CD4-positive, alpha-beta T cell treated with Interleukin-12 subunit alpha and Interleukin-12 subunit beta, for 1 hour (primary cell): ENCODE results near the gene LCLAT1.
"Not testable (repeated sequence)": the region's sequence is repeated elsewhere in the genome, so short reads cannot be mapped to it uniquely, and the experiment has no call there.

Experiments
- DNase-seq: peaks from one replicate; pipeline ENCODE4 v3.0.0-alpha.2; 2020

LCLAT1 gene

GRCh38 chr2:30612371-30612770, 165.3 kb downstream of the LCLAT1 start:
- DNase-seq, result no peak

GRCh38 chr2:30613001-30613400, 166.0 kb downstream of the LCLAT1 start:
- DNase-seq, result no peak

- not testable (repeated sequence) for DNase-seq
Observed at GRCh38 chr2:30614227-30614626, 167.2 kb downstream of the LCLAT1 start.

- DNase-seq, result no peak
Observed at GRCh38 chr2:30615926-30616325, 168.9 kb downstream of the LCLAT1 start.

GRCh38 chr2:30620102-30620501, 173.1 kb downstream of the LCLAT1 start:
- DNase-seq, result no peak

GRCh38 chr2:30621836-30622235, 174.8 kb downstream of the LCLAT1 start:
- DNase-seq, result no peak

- no peak for DNase-seq
Observed at GRCh38 chr2:30622452-30622851, 175.4 kb downstream of the LCLAT1 start.

GRCh38 chr2:30625276-30625675, 178.2 kb downstream of the LCLAT1 start:
- no peak for DNase-seq

- DNase-seq, result no peak
Observed at GRCh38 chr2:30625701-30626100, 178.7 kb downstream of the LCLAT1 start.

GRCh38 chr2:30626397-30626796, 179.4 kb downstream of the LCLAT1 start:
- DNase-seq, result no peak

- DNase-seq, result no peak
Observed at GRCh38 chr2:30627151-30627550, 180.1 kb downstream of the LCLAT1 start.

GRCh38 chr2:30628341-30628740, 181.3 kb downstream of the LCLAT1 start:
- DNase-seq, result no peak

GRCh38 chr2:30629866-30630265, 182.8 kb downstream of the LCLAT1 start:
- DNase-seq, result no peak

GRCh38 chr2:30631051-30631671, 184.1 kb downstream of the LCLAT1 start:
- DNase-seq, result peak; percentile 12

GRCh38 chr2:30633039-30633438, 186.0 kb downstream of the LCLAT1 start:
- DNase-seq, result no peak

- DNase-seq, result no peak
Observed at GRCh38 chr2:30636311-30636710, 189.3 kb downstream of the LCLAT1 start.

GRCh38 chr2:30639836-30640235, 192.8 kb downstream of the LCLAT1 start:
- no peak for DNase-seq

GRCh38 chr2:30641765-30642345, 194.8 kb downstream of the LCLAT1 start:
- no peak for DNase-seq

- DNase-seq, result not testable (repeated sequence)
Observed at GRCh38 chr2:30643013-30643412, 196.0 kb downstream of the LCLAT1 start.

GRCh38 chr2:30643674-30644073, 196.6 kb downstream of the LCLAT1 start:
- no peak for DNase-seq

- DNase-seq, result no peak
Observed at GRCh38 chr2:30645081-30645744, 198.2 kb downstream of the LCLAT1 start.

- no peak for DNase-seq
Observed at GRCh38 chr2:30645745-30646119, 198.7 kb downstream of the LCLAT1 start.

- DNase-seq, result no peak
Observed at GRCh38 chr2:30647752-30648457, 200.9 kb downstream of the LCLAT1 start.

- no peak for DNase-seq
Observed at GRCh38 chr2:30649278-30649677, 202.2 kb downstream of the LCLAT1 start.
